Aorta (tissue), 5 donors: ENCODE results near the gene NMU. TPM values are rescaled to one million over a fixed set of nuclear protein-coding genes. Genes with fewer than 3 reads are reported as not detected.
"Not testable (repeated sequence)": the region's sequence is repeated elsewhere in the genome, so short reads cannot be mapped to it uniquely, and the experiment has no call there.

Source experiments
- ATAC-seq: fragments of 200-7000 bp; cut with Tn5 transposase; one replicate; pipeline ENCODE4 v1.9.1; 2022; ENCODE audit warnings: moderate library complexity; ENCODE audit not compliant: low FRiP score
- DNase-seq, 2 donors: peaks; one replicate each; pipeline ENCODE4 v3.0.0-alpha.2; 2020
- H3K27ac ChIP-seq, 2 donors: one replicate each; pipeline ENCODE4 v1.5.1; 2013; ENCODE audit warnings: low read length in 2 of 2, mild to moderate bottlenecking in 2 of 2, moderate library complexity in 2 of 2, control low read depth in 1 of 2, inconsistent platforms in 1 of 2, low read depth in 1 of 2
- H3K27me3 ChIP-seq, 2 donors: one replicate each; pipeline ENCODE4 v1.6.1; 2013; ENCODE audit warnings: control low read depth in 1 of 2, low read length in 1 of 2, mild to moderate bottlenecking in 1 of 2, moderate library complexity in 1 of 2; ENCODE audit not compliant: insufficient read depth in 2 of 2, control insufficient read depth in 1 of 2
- H3K36me3 ChIP-seq, 2 donors: one replicate each; pipeline ENCODE4 v1.6.1; 2013; ENCODE audit warnings: control low read depth in 1 of 2, low read length in 1 of 2, mild to moderate bottlenecking in 1 of 2; ENCODE audit not compliant: insufficient read depth in 2 of 2, control insufficient read depth in 1 of 2
- H3K4me1 ChIP-seq, 2 donors: one replicate each; pipeline ENCODE4 v1.6.1; 2013; ENCODE audit warnings: low read length in 2 of 2, control low read depth in 1 of 2, mild to moderate bottlenecking in 1 of 2, moderate library complexity in 1 of 2; ENCODE audit not compliant: insufficient read depth in 2 of 2, control insufficient read depth in 1 of 2
- H3K4me3 ChIP-seq, 2 donors: one replicate each; pipeline ENCODE4 v1.5.1; 2013; ENCODE audit warnings: low read length in 2 of 2, control low read depth in 1 of 2, mild to moderate bottlenecking in 1 of 2
- H3K9me3 ChIP-seq: one replicate; pipeline ENCODE4 v1.6.1; 2013; ENCODE audit warnings: mild to moderate bottlenecking, low read length; ENCODE audit not compliant: control insufficient read depth
- WGBS, 2 donors: extraction: QIAGEN DNeasy Blood & Tissue Kit; methylation state at CpG; one replicate each; pipeline ENCODE4 v1.1.7; 2013; 5-methylcytosine and 5-hydroxymethylcytosine counted together
- intact Hi-C, 2 donors: fragments of 100-400 bp; cut with DNase I; formaldehyde crosslinking; loops; one replicate each; pipeline versions ENCODE4 v1.14.2 to v1.15.0; 2022
- polyA plus RNA-seq, 2 donors: library from polyadenylated mRNA; stranded (reverse); fragments of 200-250 nt; gene quantifications; one replicate each; pipeline ENCODE4 v1.2.3, GENCODE V29; 2013
- total RNA-seq, 2 donors: library from RNA; stranded (reverse); fragmentation: NEBNext Ultra II Directional; extraction: Animal tissue kit (Norgen Biotek cat#: 25700); gene quantifications; one replicate each; pipeline ENCODE4 v1.2.1, GENCODE V29; 2021
- donor health status: healthy with polysubstance abuse.
- donor health status: Bipolar disorder and iron deficiency.
- donor health status: DM: no; HTN: no; CAD: no.
- donor health status: DM: no; HTN: no; CAD: no.
- donor health status: DM: yes; HTN: yes; CAD: no.

Gene NMU
- total and polyA plus RNA-seq, 4 donors, result not detected

GRCh38 chr4:55636656-55636999 is 530 bp upstream of the NMU start:
- Histone ChIP-seq H3K27ac (no peak overlapping the region), H3K4me3 (peak overlapping the region in 1 of 2 donors; percentile 44), H3K27me3 (peaks cover 0 to 4% of the 10 kb centered on the region in 2 donors), H3K4me1 (no peaks in the 10 kb centered on the region), H3K9me3 (no peaks in the 10 kb centered on the region), H3K36me3 (no peaks in the 10 kb centered on the region)
- no peak for ATAC-seq
- 17 to 20% methylated on average over 7 of the region's 7 CpGs for WGBS, 2 donors
- intact Hi-C loops, result no loop called here
- no peak for DNase-seq

- Histone ChIP-seq H3K4me1 (no peaks in the 10 kb centered on the region), H3K27ac (no peak overlapping the region), H3K9me3 (no peaks in the 10 kb centered on the region), H3K36me3 (no peaks in the 10 kb centered on the region), H3K4me3 (no peak overlapping the region), H3K27me3 (peaks cover 0 to 3% of the 10 kb centered on the region in 2 donors)
- no peak for ATAC-seq
- intact Hi-C loops, result no loop called here
- no peak for DNase-seq
- 3% methylated on average over 11 of the region's 11 CpGs for WGBS, 2 donors
Observed at GRCh38 chr4:55635282-55635681, 816 bp downstream of the NMU start.

GRCh38 chr4:55634417-55635128 is 1.5 kb downstream of the NMU start:
- Histone ChIP-seq H3K27me3 (peaks cover 0 to 2% of the 10 kb centered on the region in 2 donors), H3K27ac (no peak overlapping the region)
- 40 to 49% methylated on average over 3 of the region's 3 CpGs for WGBS, 2 donors

GRCh38 chr4:55633903-55634302 is 2.2 kb downstream of the NMU start:
- Histone ChIP-seq H3K4me3 (no peak overlapping the region), H3K27ac (no peak overlapping the region), H3K27me3 (peaks cover 0 to 2% of the 10 kb centered on the region in 2 donors), H3K9me3 (no peaks in the 10 kb centered on the region), H3K4me1 (no peaks in the 10 kb centered on the region), H3K36me3 (no peaks in the 10 kb centered on the region)
- DNase-seq, result no peak
- no peak for ATAC-seq
- 87% methylated on average over 6 of the region's 6 CpGs for WGBS, 2 donors
- intact Hi-C loops, result no loop called here

More at GRCh38 chr4:55634417-55635128, 1.5 kb downstream of the NMU start:
- Histone ChIP-seq H3K36me3 (no peaks in the 10 kb centered on the region), H3K4me3 (no peak overlapping the region), H3K9me3 (no peaks in the 10 kb centered on the region), H3K4me1 (no peaks in the 10 kb centered on the region)
- ATAC-seq, result no peak
- DNase-seq, result no peak
- intact Hi-C loops, result no loop called here

GRCh38 chr4:55625835-55626234 is 10.3 kb downstream of the NMU start:
- H3K4me1 ChIP-seq, result no peaks in the 10 kb centered on the region
- ATAC-seq (no peak), DNase-seq (no peak)
- intact Hi-C loops, result no loop called here
- no peak overlapping the region for H3K4me3 ChIP-seq
- peaks cover 0 to 2% of the 10 kb centered on the region in 2 donors for H3K27me3 ChIP-seq
- H3K9me3 ChIP-seq, result no peaks in the 10 kb centered on the region
- no peak overlapping the region for H3K27ac ChIP-seq
- WGBS, 2 donors, result 74 to 78% methylated on average over 2 of the region's 2 CpGs
- no peaks in the 10 kb centered on the region for H3K36me3 ChIP-seq

GRCh38 chr4:55624063-55624462 is 12.0 kb downstream of the NMU start:
- H3K9me3 ChIP-seq, H3K36me3 ChIP-seq, ATAC-seq, intact Hi-C loops, H3K4me3 ChIP-seq, DNase-seq, H3K27me3 ChIP-seq, H3K27ac ChIP-seq, H3K4me1 ChIP-seq: not testable (repeated sequence)
- 67 to 75% methylated on average over 1 of the region's 1 CpG for WGBS, 2 donors

GRCh38 chr4:55618546-55619143 is 17.5 kb downstream of the NMU start:
- DNase-seq (no peak), ATAC-seq (no peak)
- Histone ChIP-seq H3K27ac (no peak overlapping the region), H3K36me3 (no peaks in the 10 kb centered on the region), H3K4me1 (no peaks in the 10 kb centered on the region), H3K27me3 (no peaks in the 10 kb centered on the region), H3K4me3 (no peak overlapping the region), H3K9me3 (no peaks in the 10 kb centered on the region)
- intact Hi-C loops, result no loop called here
- WGBS, 2 donors, result 88% methylated on average over 1 of the region's 1 CpG

GRCh38 chr4:55617587-55618197 is 18.4 kb downstream of the NMU start:
- no peaks in the 10 kb centered on the region for H3K36me3 ChIP-seq
- 88 to 89% methylated on average over 1 of the region's 1 CpG for WGBS, 2 donors
- DNase-seq (no peak), ATAC-seq (no peak)
- H3K27me3 ChIP-seq, result no peaks in the 10 kb centered on the region
- intact Hi-C loops, result no loop called here
- H3K27ac ChIP-seq, result no peak overlapping the region
- H3K4me3 ChIP-seq, result no peak overlapping the region
- H3K9me3 ChIP-seq, result no peaks in the 10 kb centered on the region
- no peaks in the 10 kb centered on the region for H3K4me1 ChIP-seq

- H3K9me3 ChIP-seq, result no peaks in the 10 kb centered on the region
- no peaks in the 10 kb centered on the region for H3K4me1 ChIP-seq
- DNase-seq, result no peak
- H3K27ac ChIP-seq, result no peak overlapping the region
- no peak for ATAC-seq
- no peak overlapping the region for H3K4me3 ChIP-seq
- H3K27me3 ChIP-seq, result no peaks in the 10 kb centered on the region
- WGBS, 2 donors, result 86 to 97% methylated on average over 3 of the region's 3 CpGs
- no peaks in the 10 kb centered on the region for H3K36me3 ChIP-seq
- intact Hi-C loops, result no loop called here
Observed at GRCh38 chr4:55615008-55615407, 21.1 kb downstream of the NMU start.
